Stimulated activated CD4-positive, alpha-beta T cell treated with anti-CD3 and anti-CD28 coated beads, Interleukin-12 subunit alpha, Interleukin-12 subunit beta, amount 100 ng/mL, for 24 hours (primary cell): ENCODE data around the gene SOX6.

ENCODE experiments used
- DNase-seq, 2 experiments: peaks; one replicate each; pipeline ENCODE4 v3.0.0-alpha.2; 2020; ENCODE audit warnings: low read depth in 2 of 2

SOX6 gene

GRCh38 chr11:16191212-16191867, 165.0 kb downstream of the SOX6 start:
- DNase-seq, result no peak

GRCh38 chr11:16186680-16187079, 169.7 kb downstream of the SOX6 start:
- no peak for DNase-seq

- no peak for DNase-seq
Measured at GRCh38 chr11:16185042-16185441, 171.3 kb downstream of the SOX6 start.

GRCh38 chr11:16184588-16184987, 171.8 kb downstream of the SOX6 start:
- no peak for DNase-seq

GRCh38 chr11:16182553-16182952, 173.8 kb downstream of the SOX6 start:
- no peak for DNase-seq

GRCh38 chr11:16180868-16181267, 175.5 kb downstream of the SOX6 start:
- no peak for DNase-seq

- DNase-seq, result no peak
Measured at GRCh38 chr11:16179676-16180075, 176.7 kb downstream of the SOX6 start.

- no peak for DNase-seq
Measured at GRCh38 chr11:16178273-16178672, 178.1 kb downstream of the SOX6 start.

- no peak for DNase-seq
Measured at GRCh38 chr11:16177688-16178087, 178.7 kb downstream of the SOX6 start.

- no peak for DNase-seq
Measured at GRCh38 chr11:16173798-16174197, 182.5 kb downstream of the SOX6 start.

GRCh38 chr11:16171882-16172281, 184.5 kb downstream of the SOX6 start:
- DNase-seq, result no peak

- no peak for DNase-seq
Measured at GRCh38 chr11:16169956-16170847, 186.1 kb downstream of the SOX6 start.

- DNase-seq, result no peak
Measured at GRCh38 chr11:16169541-16169940, 186.8 kb downstream of the SOX6 start.

- no peak for DNase-seq
Measured at GRCh38 chr11:16167706-16168487, 188.4 kb downstream of the SOX6 start.

- no peak for DNase-seq
Measured at GRCh38 chr11:16166571-16166970, 189.8 kb downstream of the SOX6 start.

GRCh38 chr11:16160146-16160545, 196.2 kb downstream of the SOX6 start:
- no peak for DNase-seq

- DNase-seq, result no peak
Measured at GRCh38 chr11:16158426-16158994, 197.8 kb downstream of the SOX6 start.

GRCh38 chr11:16157327-16157726, 199.0 kb downstream of the SOX6 start:
- DNase-seq, result no peak

GRCh38 chr11:16155448-16155847, 200.9 kb downstream of the SOX6 start:
- no peak for DNase-seq

GRCh38 chr11:16154715-16155396, 201.5 kb downstream of the SOX6 start:
- DNase-seq, result no peak

GRCh38 chr11:16153951-16154350, 202.4 kb downstream of the SOX6 start:
- DNase-seq, result no peak
